ENCODE measurements around the gene NTSR1.

DNA sequence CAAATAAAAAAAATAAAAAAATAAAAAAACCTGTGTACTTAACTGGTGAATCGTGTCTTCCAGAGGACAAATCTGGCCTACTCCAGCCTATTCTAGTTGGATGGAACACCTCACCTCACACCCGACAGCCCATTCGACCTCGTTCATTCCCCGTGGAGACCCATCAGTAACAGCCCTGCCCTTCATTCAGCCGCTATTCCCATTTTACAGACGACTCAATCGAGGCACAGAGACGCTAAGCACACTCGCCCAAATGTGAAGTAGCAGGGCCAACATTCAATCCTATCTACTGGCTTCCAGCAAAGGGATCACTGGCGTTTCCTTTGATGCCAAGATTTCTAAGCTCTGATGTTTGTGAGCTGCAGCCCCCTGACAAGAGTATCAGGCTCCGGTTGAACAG is 1.8 kb upstream of the NTSR1 start:
- TF ChIP-seq, protein P1, sequence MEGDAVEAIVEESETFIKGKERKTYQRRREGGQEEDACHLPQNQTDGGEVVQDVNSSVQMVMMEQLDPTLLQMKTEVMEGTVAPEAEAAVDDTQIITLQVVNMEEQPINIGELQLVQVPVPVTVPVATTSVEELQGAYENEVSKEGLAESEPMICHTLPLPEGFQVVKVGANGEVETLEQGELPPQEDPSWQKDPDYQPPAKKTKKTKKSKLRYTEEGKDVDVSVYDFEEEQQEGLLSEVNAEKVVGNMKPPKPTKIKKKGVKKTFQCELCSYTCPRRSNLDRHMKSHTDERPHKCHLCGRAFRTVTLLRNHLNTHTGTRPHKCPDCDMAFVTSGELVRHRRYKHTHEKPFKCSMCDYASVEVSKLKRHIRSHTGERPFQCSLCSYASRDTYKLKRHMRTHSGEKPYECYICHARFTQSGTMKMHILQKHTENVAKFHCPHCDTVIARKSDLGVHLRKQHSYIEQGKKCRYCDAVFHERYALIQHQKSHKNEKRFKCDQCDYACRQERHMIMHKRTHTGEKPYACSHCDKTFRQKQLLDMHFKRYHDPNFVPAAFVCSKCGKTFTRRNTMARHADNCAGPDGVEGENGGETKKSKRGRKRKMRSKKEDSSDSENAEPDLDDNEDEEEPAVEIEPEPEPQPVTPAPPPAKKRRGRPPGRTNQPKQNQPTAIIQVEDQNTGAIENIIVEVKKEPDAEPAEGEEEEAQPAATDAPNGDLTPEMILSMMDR (IDR thresholded peaks at IDR 0.05; ENCODE audit: insufficient read depth, low read length) = no peak
- TF ChIP-seq GABPA (IDR thresholded peaks at IDR 0.05; ENCODE audit: low read depth) = no peak
- TF ChIP-seq POLR2AphosphoS5 (IDR thresholded peaks at IDR 0.05; ENCODE audit: low read depth) = no peak
